Mammary microvascular endothelial cell (primary cell): ENCODE measurements around the gene IL36G. TPM values are rescaled to one million over a fixed set of nuclear protein-coding genes. Genes with fewer than 3 reads are reported as not detected.

Source experiments
- total RNA-seq: library from RNA; depleted of rRNA; stranded (reverse); fragments of >200 nt; gene quantifications from 2 replicates; pipeline ENCODE4 v1.2.3, GENCODE V29; 2015

IL36G gene
- not detected in 2 replicates for total RNA-seq

GRCh38 chr2:112977559-112978056, at the start of gene IL36G:
TSS of gene IL36G (plus strand) at chr2:112978006. CDS start at chr2:112978639, 633 bp downstream.

GRCh38 chr2:113005030-113005509, 27.3 kb downstream of the IL36G start, which contains the start of gene IL36A:
TSS of gene IL36A (plus strand) at chr2:113005459. CDS start at chr2:113005872, 413 bp downstream.

Other genes starting within 250 kb of the IL36G start
- gene CKAP2L, start 213.4 kb upstream of the IL36G start, total RNA-seq: 19.5 and 21.0 TPM in 2 replicates
- gene IL1A, start 193.5 kb upstream of the IL36G start, total RNA-seq: 4.9 and 5.5 TPM in 2 replicates
- gene IL1B, start 141.2 kb upstream of the IL36G start, total RNA-seq: 4.1 and 7.1 TPM in 2 replicates
- not detected in 2 replicates for gene IL37, start 66.8 kb upstream of the IL36G start, total RNA-seq
- gene IL36A, start 27.5 kb downstream of the IL36G start, total RNA-seq: not detected in 2 replicates
- gene IL36B, start 74.9 kb downstream of the IL36G start, total RNA-seq: not detected in 2 replicates
- gene IL36RN, start 81.2 kb downstream of the IL36G start, total RNA-seq: not detected in 2 replicates
- gene IL1F10, start 90.0 kb downstream of the IL36G start, total RNA-seq: not detected in 2 replicates
- gene IL1RN, start 149.6 kb downstream of the IL36G start, total RNA-seq: not detected in 2 replicates
- gene PSD4, start 196.0 kb downstream of the IL36G start, total RNA-seq: 0.25 and 0.33 TPM in 2 replicates